NCI-H187 (cell line): ENCODE data around the gene MPRIP.
"Not testable (repeated sequence)": the region's sequence is repeated elsewhere in the genome, so short reads cannot be mapped to it uniquely, and the experiment has no call there.

Experiments used
- DNase-seq, 2 experiments: peaks; one replicate each; lab custom pipeline; 2025; lab: John Stamatoyannopoulos, UW

Gene MPRIP

GRCh38 chr17:17147821-17148220 lies 105.6 kb downstream of the MPRIP start:
- DNase-seq = no peak

GRCh38 chr17:17149520-17150447 lies 107.5 kb downstream of the MPRIP start:
- no peak for DNase-seq

GRCh38 chr17:17150448-17150800 lies 108.2 kb downstream of the MPRIP start:
- DNase-seq = no peak

- DNase-seq = no peak
Observed at GRCh38 chr17:17151055-17151454, 108.8 kb downstream of the MPRIP start.

- no peak for DNase-seq
Observed at GRCh38 chr17:17151541-17151940, 109.3 kb downstream of the MPRIP start.

- no peak for DNase-seq
Observed at GRCh38 chr17:17151962-17152361, 109.7 kb downstream of the MPRIP start.

GRCh38 chr17:17152385-17152784 lies 110.1 kb downstream of the MPRIP start:
- DNase-seq = no peak

GRCh38 chr17:17153071-17153470 lies 110.8 kb downstream of the MPRIP start:
- no peak for DNase-seq

GRCh38 chr17:17153709-17154108 lies 111.5 kb downstream of the MPRIP start:
- no peak for DNase-seq

GRCh38 chr17:17154556-17154955 lies 112.3 kb downstream of the MPRIP start:
- no peak for DNase-seq

GRCh38 chr17:17154981-17155380 lies 112.7 kb downstream of the MPRIP start:
- DNase-seq = no peak

- no peak for DNase-seq
Observed at GRCh38 chr17:17155568-17155967, 113.3 kb downstream of the MPRIP start.

- no peak for DNase-seq
Observed at GRCh38 chr17:17156107-17156506, 113.8 kb downstream of the MPRIP start.

- DNase-seq = no peak
Observed at GRCh38 chr17:17156511-17156910, 114.3 kb downstream of the MPRIP start.

- no peak for DNase-seq
Observed at GRCh38 chr17:17157041-17157440, 114.8 kb downstream of the MPRIP start.

- DNase-seq = not testable (repeated sequence)
Observed at GRCh38 chr17:17158506-17158905, 116.2 kb downstream of the MPRIP start.

GRCh38 chr17:17159571-17159970 lies 117.3 kb downstream of the MPRIP start:
- DNase-seq = no peak

GRCh38 chr17:17161121-17161520 lies 118.9 kb downstream of the MPRIP start:
- DNase-seq = no peak

GRCh38 chr17:17161759-17162158 lies 119.5 kb downstream of the MPRIP start:
- no peak for DNase-seq

GRCh38 chr17:17164156-17164555 lies 121.9 kb downstream of the MPRIP start:
- DNase-seq = no peak

GRCh38 chr17:17164676-17165075 lies 122.4 kb downstream of the MPRIP start:
- DNase-seq = no peak

GRCh38 chr17:17165666-17166308 lies 123.5 kb downstream of the MPRIP start:
- no peak for DNase-seq

GRCh38 chr17:17166446-17166845 lies 124.2 kb downstream of the MPRIP start:
- no peak for DNase-seq
